Activated T-helper 1 cell treated with anti-CD3 and anti-CD28 coated beads, Interleukin-12 subunit alpha, Interleukin-12 subunit beta, Interleukin-2, Interleukin-4 antibody, amounts not matched to agents 30 ng/mL and 10 ng/mL and 1 ng/mL, durations not matched to agents 14 hours and 24 hours and 36 hours (primary cell): ENCODE measurements around the gene PHLPP1. TPM values are rescaled to one million over a fixed set of nuclear protein-coding genes. Genes with fewer than 3 reads are reported as not detected.

Source experiments
- DNase-seq: peaks from one replicate; pipeline ENCODE4 v3.0.0; 2021; ENCODE audit warnings: low spot score
- H3K27ac Mint-ChIP-seq: one replicate; pipeline ENCODE4 v1.8.0; 2021; ENCODE audit warnings: mild to moderate bottlenecking, mixed read lengths
- H3K27me3 Mint-ChIP-seq: one replicate; pipeline ENCODE4 v1.8.0; 2022; ENCODE audit warnings: mild to moderate bottlenecking, moderate library complexity, mixed read lengths; ENCODE audit not compliant: insufficient read depth
- H3K36me3 Mint-ChIP-seq: one replicate; pipeline ENCODE4 v1.8.0; 2021; ENCODE audit warnings: low read depth, mixed read lengths
- H3K4me1 Mint-ChIP-seq: one replicate; pipeline ENCODE4 v1.8.0; 2021; ENCODE audit warnings: low read depth, mixed read lengths
- H3K4me3 Mint-ChIP-seq: one replicate; pipeline ENCODE4 v1.8.0; 2021; ENCODE audit warnings: mild to moderate bottlenecking, moderate library complexity, mixed read lengths
- H3K9me3 Mint-ChIP-seq: one replicate; pipeline ENCODE4 v1.8.0; 2021; ENCODE audit warnings: mixed read lengths
- intact Hi-C: fragments of 100-400 bp; cut with micrococcal nuclease; formaldehyde crosslinking; loops from one replicate; pipeline ENCODE4 v1.15.1; 2024
- total RNA-seq: library from RNA; stranded (reverse); gene quantifications from 2 replicates; pipeline ENCODE4 v1.2.3, GENCODE V29; 2022

The PHLPP1 gene
- total RNA-seq, 1 donor from 2014 or later = 14.1 TPM

- Mint-ChIP-seq H3K9me3 (no peaks in the 10 kb centered on the region), H3K4me1 (peaks cover 6% of the 10 kb centered on the region), H3K36me3 (peaks cover 12% of the 10 kb centered on the region), H3K4me3 (no peak overlapping the region), H3K27ac (no peak overlapping the region), H3K27me3 (no peaks in the 10 kb centered on the region)
- no peak for DNase-seq
- intact Hi-C loops = no loop called here
Observed at GRCh38 chr18:62944454-62944853, 229.1 kb downstream of the PHLPP1 start.

GRCh38 chr18:62948788-62949187 is 233.4 kb downstream of the PHLPP1 start:
- peaks cover 12% of the 10 kb centered on the region for H3K36me3 Mint-ChIP-seq
- no peak overlapping the region for H3K4me3 Mint-ChIP-seq
- no peak overlapping the region for H3K27ac Mint-ChIP-seq
- intact Hi-C loops = no loop called here
- DNase-seq = no peak
- H3K9me3 Mint-ChIP-seq = no peaks in the 10 kb centered on the region
- H3K27me3 Mint-ChIP-seq = no peaks in the 10 kb centered on the region
- peaks cover 5% of the 10 kb centered on the region for H3K4me1 Mint-ChIP-seq

DNA sequence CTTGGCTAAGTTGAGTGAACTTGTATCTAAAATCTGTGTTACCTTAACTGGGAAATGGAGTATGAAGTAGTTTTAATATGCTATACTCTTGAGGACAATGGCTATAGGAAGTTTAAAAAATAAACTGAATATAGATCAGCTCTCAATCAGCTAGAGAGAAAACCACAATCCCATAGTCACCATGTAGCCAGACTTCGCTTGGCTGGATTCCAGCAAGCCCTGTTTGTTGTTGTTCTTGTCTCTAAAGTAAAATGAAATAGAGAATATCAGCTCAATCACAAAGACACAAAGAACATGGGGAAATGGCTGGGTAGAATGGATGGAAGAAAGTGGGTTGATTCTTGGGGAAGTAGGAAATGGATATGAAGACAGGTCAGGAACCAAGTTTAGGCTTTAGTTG is 234.9 kb downstream of the PHLPP1 start:
- Mint-ChIP-seq H3K27me3 (no peaks in the 10 kb centered on the region), H3K4me1 (peaks cover 16% of the 10 kb centered on the region), H3K9me3 (no peaks in the 10 kb centered on the region), H3K27ac (no peak overlapping the region), H3K4me3 (no peak overlapping the region), H3K36me3 (peaks cover 9% of the 10 kb centered on the region)
- intact Hi-C loops = no loop called here
- DNase-seq = no peak

DNA sequence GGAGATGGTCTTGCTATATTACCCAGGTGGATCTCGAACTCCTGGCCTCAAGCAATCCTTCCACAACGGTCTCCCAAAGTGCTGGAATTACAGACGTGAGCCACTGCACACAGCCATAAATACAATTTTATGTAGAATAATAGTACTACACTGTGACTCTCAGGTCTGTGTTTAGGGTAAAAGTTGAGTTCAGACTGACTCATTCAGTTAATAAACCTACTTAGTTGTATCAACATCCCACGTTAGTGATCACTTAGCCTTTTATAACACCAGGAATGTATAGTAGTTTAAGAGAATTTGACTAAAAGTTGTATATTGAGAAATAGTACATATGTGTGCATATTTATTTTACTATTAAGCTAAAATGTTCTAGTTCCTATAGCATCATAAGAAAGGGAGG is 237.5 kb downstream of the PHLPP1 start:
- Mint-ChIP-seq H3K27ac (no peak overlapping the region), H3K36me3 (peaks cover 2% of the 10 kb centered on the region), H3K4me1 (peaks cover 16% of the 10 kb centered on the region), H3K27me3 (no peaks in the 10 kb centered on the region), H3K9me3 (no peaks in the 10 kb centered on the region), H3K4me3 (no peak overlapping the region)
- intact Hi-C loops = no loop called here
- no peak for DNase-seq

DNA sequence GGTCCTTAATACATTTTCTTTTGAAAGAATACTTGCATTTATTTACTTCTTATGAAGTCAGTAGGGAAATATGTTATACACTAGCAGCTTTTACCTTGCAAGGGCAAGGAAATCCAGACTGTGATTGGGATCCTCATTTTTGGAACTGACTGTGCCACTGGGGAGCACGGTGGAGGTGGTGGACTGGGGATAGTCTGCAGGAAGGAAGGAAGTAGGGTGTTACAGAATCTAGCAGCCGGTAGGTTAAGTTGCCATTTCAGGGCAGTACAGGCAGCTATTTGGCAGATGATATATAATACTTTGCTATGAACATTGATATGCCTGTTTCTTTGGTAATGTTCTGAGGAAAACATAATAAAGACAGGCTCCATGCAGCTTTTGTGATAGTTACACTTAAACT is 238.3 kb downstream of the PHLPP1 start:
- H3K4me3 Mint-ChIP-seq = no peak overlapping the region
- H3K4me1 Mint-ChIP-seq = peaks cover 16% of the 10 kb centered on the region
- intact Hi-C loops = no loop called here
- DNase-seq = no peak
- no peaks in the 10 kb centered on the region for H3K27me3 Mint-ChIP-seq
- no peaks in the 10 kb centered on the region for H3K36me3 Mint-ChIP-seq
- H3K9me3 Mint-ChIP-seq = no peaks in the 10 kb centered on the region
- no peak overlapping the region for H3K27ac Mint-ChIP-seq

DNA sequence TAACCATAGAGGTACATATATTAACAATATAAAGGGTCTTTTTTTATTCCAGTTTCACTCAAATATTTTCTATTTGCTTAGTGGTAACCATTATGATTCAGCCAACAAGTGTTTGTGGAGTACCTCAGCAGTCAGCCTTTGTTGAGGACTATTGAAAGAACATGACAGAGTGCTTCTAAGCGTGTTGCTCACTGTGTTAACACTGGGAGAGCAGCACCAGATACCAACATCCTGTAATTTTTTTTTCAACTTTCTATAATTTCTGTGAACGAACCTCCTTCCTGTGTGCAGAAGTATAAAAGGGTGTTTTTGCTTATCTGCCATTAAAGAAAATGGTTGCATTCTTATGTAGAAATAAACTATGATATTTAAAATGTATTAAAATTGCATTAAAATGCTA is 239.0 kb downstream of the PHLPP1 start:
- Mint-ChIP-seq H3K36me3 (no peaks in the 10 kb centered on the region), H3K4me3 (no peak overlapping the region), H3K27ac (no peak overlapping the region), H3K9me3 (no peaks in the 10 kb centered on the region), H3K27me3 (no peaks in the 10 kb centered on the region), H3K4me1 (peaks cover 16% of the 10 kb centered on the region)
- no peak for DNase-seq
- intact Hi-C loops = no loop called here

DNA sequence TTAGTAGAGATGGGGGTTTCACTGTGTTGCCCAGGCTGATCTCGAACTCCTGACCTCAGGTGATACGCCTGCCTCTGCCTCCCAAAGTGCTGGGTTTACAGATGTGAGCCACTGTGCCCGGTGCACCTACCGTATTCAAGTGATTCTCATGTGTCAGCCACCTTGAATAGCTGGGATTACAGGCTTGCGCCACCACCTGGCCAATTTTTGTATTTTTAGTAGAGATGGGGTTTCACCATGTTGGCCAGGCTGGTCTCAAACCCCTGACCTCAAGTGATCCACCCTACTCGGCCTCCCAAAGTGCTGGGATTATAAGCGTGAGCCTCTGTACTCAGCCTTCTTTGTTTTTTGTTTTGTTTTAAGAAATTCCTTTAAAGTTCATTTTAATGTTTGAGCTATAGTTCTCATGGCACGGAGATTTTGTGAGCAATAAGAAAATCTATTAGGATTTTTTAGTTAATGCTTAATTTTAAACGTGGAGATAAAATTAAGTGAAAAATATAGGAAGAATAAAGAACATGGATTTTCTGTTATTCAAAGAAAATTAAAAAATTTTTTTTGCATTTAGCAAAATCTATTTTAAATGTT is 242.6 kb downstream of the PHLPP1 start:
- H3K36me3 Mint-ChIP-seq = no peaks in the 10 kb centered on the region
- no peaks in the 10 kb centered on the region for H3K9me3 Mint-ChIP-seq
- DNase-seq = peak; percentile 43
- H3K4me3 Mint-ChIP-seq = no peak overlapping the region
- H3K27me3 Mint-ChIP-seq = no peaks in the 10 kb centered on the region
- intact Hi-C loops = loop anchor here (1.0 to 5.0 kb wide), 3 partner anchors 156 to 372 kb away; no protein-coding TSS in a partner anchor
- H3K4me1 Mint-ChIP-seq = peaks cover 16% of the 10 kb centered on the region
- no peak overlapping the region for H3K27ac Mint-ChIP-seq

DNA sequence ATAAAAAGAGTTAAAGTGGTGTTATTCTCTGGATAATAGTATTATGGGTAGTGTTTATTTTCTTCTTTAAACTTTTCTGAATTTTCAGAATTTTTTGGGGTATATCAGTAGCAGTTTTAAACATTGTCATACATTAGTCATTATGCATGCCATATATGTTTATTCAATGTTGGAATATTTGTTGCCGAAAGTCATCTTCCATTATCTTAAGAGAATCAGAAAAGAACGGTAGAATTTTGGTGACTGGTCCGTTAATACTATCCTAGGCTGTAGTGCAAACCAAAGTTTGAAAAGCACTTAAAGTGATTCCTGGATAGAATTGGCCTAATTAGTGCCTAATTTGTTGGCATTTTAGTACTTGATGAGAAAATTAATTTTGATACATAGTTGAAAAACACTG is 244.1 kb downstream of the PHLPP1 start:
- H3K4me1 Mint-ChIP-seq = peaks cover 5% of the 10 kb centered on the region
- H3K4me3 Mint-ChIP-seq = no peak overlapping the region
- intact Hi-C loops = loop anchor here (1.0 to 5.0 kb wide), 2 partner anchors 157 to 321 kb away; no protein-coding TSS in a partner anchor
- H3K27me3 Mint-ChIP-seq = no peaks in the 10 kb centered on the region
- H3K36me3 Mint-ChIP-seq = no peaks in the 10 kb centered on the region
- no peaks in the 10 kb centered on the region for H3K9me3 Mint-ChIP-seq
- DNase-seq = no peak
- no peak overlapping the region for H3K27ac Mint-ChIP-seq

DNA sequence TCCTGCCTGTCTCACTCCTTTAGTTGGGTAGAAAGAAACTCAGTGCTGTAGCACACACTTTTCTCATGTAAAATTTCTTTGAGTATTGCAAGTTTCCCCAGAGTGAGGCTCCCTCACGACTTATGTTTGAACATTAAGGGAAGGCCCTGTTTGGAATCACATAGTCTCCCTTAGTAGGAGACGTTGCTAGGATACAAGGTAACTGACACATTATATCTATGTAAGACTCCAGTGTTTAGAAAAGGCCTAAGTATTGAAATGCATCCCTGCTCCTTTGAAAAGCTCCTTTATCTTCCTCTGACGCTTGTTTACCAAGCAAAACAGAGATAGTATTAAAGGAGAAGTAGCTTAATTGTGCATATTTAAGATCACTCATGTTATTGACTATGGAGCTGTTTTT is 248.2 kb downstream of the PHLPP1 start:
- Mint-ChIP-seq H3K4me3 (no peak overlapping the region), H3K36me3 (no peaks in the 10 kb centered on the region), H3K4me1 (no peaks in the 10 kb centered on the region), H3K27ac (no peak overlapping the region), H3K9me3 (no peaks in the 10 kb centered on the region), H3K27me3 (no peaks in the 10 kb centered on the region)
- intact Hi-C loops = no loop called here
- no peak for DNase-seq

DNA sequence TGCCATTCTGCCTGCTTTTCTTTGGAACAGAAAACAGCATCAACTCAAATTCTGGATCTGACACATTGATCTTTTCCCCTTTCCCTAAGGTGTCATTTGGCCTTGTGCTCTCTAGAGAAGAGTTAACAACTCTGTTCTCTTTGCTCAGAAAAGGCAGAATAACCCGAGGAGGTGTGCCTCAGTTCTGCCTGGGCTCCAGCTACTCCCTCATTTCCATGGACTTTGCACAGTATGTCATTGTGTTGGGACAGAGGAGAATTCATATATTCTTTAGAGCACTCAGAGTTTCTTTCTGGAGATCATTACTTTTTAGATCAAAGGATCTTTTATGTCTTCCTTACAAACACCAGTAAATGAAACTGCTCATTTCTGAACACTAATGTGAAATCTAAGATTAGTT is 249.1 kb downstream of the PHLPP1 start:
- no peaks in the 10 kb centered on the region for H3K4me1 Mint-ChIP-seq
- no peak overlapping the region for H3K4me3 Mint-ChIP-seq
- no peaks in the 10 kb centered on the region for H3K9me3 Mint-ChIP-seq
- peaks cover 1% of the 10 kb centered on the region for H3K27me3 Mint-ChIP-seq
- no peak for DNase-seq
- intact Hi-C loops = no loop called here
- no peaks in the 10 kb centered on the region for H3K36me3 Mint-ChIP-seq
- H3K27ac Mint-ChIP-seq = no peak overlapping the region

DNA sequence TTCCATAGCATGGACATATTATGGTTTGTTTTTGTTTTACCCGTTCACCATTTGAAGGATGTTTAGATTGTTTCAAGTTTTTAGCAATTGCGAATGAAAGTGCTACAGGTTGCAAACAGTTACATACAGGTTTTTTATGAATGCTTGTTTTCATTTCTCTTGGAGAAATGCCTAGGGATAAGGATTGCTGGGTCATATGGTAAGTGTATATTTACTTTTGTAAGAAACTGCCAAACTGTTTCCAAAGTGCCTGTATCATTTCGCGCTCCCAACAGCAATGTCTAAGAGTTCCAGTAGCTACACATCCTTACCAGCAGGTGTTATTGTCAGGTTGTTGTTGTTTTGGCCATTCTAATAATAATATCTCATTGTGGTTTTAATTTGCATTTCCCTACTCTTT is 251.7 kb downstream of the PHLPP1 start:
- Mint-ChIP-seq H3K27me3 (peaks cover 3% of the 10 kb centered on the region), H3K4me3 (no peak overlapping the region), H3K9me3 (no peaks in the 10 kb centered on the region), H3K36me3 (no peaks in the 10 kb centered on the region), H3K4me1 (no peaks in the 10 kb centered on the region), H3K27ac (no peak overlapping the region)
- intact Hi-C loops = no loop called here
- DNase-seq = no peak

DNA sequence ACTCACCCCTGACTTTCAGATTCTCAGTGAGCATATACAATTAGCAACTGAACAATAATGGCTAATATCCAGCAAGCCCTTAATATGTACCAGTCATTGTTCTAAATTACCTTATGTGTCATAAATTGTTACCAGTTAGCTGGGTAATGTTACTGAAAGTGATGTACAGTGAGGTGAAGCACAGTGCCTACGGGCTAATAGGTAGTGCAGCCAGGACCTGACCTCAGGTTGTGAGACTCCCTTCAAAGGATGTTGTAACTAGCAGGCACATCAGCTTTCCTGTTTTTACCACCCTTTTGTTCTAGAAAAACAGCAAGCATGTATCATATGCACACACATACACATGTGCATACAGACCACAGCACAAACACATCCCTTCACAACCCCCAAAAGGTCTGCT is 258.3 kb downstream of the PHLPP1 start:
- DNase-seq = no peak
- no peak overlapping the region for H3K27ac Mint-ChIP-seq
- intact Hi-C loops = no loop called here
- no peaks in the 10 kb centered on the region for H3K4me1 Mint-ChIP-seq
- no peaks in the 10 kb centered on the region for H3K9me3 Mint-ChIP-seq
- peaks cover 2% of the 10 kb centered on the region for H3K36me3 Mint-ChIP-seq
- peaks cover 3% of the 10 kb centered on the region for H3K27me3 Mint-ChIP-seq
- no peak overlapping the region for H3K4me3 Mint-ChIP-seq

- Mint-ChIP-seq H3K27me3 (peaks cover 2% of the 10 kb centered on the region), H3K4me1 (no peaks in the 10 kb centered on the region), H3K9me3 (no peaks in the 10 kb centered on the region), H3K27ac (no peak overlapping the region), H3K36me3 (peaks cover 2% of the 10 kb centered on the region), H3K4me3 (no peak overlapping the region)
- DNase-seq = no peak
- intact Hi-C loops = no loop called here
Observed at GRCh38 chr18:62974388-62974787, 259.0 kb downstream of the PHLPP1 start.
